GM18505 (cell line): Measurements from ENCODE around the gene JAZF1.

ENCODE experiments used
- ATAC-seq: cut with Tn5 transposase; IDR thresholded peaks from one replicate; pipeline ENCODE4 v1.9.1; 2021; ENCODE audit not compliant: unreplicated experiment
- POLR2A ChIP-seq: IDR thresholded peaks from 4 replicates; pipeline ENCODE4 v1.6.1; 2011; ENCODE audit warnings: borderline replicate concordance; ENCODE audit not compliant: insufficient read depth, insufficient read length; ENCODE audit errors: extremely low read depth

JAZF1 gene

DNA sequence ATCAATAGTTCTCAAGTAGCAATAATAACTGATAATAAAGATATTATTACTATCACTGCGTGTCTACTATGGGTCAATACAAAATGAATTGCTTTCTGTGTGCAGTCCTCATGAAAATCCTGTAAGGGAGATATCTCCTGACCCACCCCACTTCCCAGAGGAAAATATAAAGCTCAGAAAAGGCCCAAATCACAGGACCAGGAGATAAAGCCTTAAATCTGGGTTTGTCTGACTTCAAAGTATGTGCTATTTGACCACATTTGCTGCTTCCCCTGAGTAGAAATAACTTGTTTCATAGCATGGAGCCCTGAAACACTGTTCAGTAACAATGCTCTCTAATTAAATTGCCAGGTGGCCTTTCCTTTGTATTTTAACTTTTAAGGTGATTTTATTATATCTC lies 174.1 kb downstream of the JAZF1 start:
- ATAC-seq, result no peak
- TF ChIP-seq POLR2A, result no peak

DNA sequence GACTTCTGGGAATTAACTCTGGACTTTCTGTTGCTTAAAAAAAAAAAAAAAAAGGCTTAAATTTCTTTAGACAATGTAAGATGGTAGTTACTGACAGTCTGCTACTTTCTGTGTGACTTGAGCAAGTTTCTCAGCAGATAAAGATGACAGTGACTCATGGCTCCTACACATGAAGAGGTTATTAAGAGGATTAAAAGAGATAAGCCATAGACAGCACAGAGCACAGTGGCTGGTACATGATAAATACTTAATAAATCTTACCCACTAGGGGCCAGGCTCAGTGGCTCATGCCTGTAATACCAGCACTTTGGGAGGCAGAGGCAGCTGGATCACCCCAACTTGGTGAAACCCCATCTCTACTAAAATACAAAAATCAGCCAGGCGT lies 174.8 kb downstream of the JAZF1 start:
- ATAC-seq, result no peak
- TF ChIP-seq POLR2A, result no peak

DNA sequence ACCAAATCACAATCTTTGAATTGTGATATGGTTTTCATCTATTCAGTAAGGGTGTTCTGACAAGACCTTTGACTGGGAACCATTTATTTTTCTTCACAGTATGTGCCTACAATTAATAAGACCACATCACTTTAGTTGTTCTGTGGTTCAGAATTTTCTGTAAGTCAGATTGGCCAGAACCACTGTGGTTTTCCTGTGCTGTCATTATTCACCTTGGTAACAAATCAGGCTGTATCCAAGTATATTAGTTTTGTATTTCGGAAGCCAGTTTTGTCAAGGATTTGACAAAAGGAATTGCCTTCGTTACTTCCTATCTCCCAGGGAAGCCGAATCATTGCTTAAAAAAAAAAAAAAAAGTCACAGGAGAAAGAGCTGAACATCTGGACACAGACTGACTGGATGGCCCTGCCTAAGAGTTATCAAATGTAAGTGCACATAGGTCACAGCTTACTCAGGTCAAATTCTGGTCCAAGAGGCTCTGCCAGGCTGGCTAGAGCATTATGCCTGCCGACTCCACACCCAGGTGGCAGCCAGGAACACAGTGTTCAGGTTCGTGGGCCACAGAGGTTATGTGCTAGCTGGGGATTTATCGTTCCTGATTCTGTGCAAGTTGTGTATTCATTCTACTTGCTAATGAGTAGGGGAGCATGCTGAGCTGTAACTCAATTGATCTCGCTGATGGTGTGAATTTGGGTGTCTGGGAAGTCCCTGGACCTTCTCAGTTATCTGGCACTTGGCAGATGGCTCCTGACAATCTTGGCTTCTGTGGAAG lies 175.3 kb downstream of the JAZF1 start:
- no peak for TF ChIP-seq POLR2A
- ATAC-seq, result no peak

DNA sequence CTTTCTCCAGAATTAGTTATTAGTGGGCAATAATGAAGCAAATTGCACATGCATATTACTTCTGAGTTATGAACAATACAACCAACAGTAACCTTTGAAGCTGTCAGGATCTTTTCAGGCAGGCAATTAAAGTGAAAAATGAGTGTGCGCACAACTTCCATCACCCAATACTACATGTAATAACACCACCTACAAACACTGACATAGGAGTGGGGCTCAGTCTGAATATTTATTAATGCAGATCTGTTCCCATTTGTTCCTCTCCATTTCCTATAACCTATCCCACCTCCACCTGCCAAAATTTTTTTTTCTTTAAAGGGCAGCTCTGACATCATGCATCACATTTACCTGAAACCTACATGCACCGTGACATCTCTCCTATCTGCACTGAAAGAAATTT lies 177.2 kb downstream of the JAZF1 start:
- no peak for ATAC-seq

DNA sequence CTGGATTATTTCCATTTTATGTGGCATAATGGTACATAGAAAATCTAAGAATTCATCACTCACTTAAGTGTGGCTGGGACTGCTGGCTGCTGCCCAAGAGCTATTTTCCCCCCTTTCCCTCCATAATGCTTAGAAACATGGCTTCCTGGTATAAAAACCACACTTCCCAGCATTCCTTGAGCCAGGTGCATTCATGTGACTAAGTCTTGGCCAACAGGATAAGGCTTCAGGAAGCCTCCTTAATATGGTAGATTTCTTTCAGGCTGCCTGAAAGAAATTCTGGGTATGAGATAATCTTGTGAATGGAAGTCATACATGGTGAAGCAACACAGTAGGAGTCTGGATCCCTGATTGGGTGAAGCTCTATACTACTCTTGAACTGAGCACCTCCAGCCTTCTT lies 178.0 kb downstream of the JAZF1 start:
- no peak for ATAC-seq
- TF ChIP-seq POLR2A, result no peak

More for the DNA sequence above, 177.2 kb downstream of the JAZF1 start:
- TF ChIP-seq POLR2A, result no peak

DNA sequence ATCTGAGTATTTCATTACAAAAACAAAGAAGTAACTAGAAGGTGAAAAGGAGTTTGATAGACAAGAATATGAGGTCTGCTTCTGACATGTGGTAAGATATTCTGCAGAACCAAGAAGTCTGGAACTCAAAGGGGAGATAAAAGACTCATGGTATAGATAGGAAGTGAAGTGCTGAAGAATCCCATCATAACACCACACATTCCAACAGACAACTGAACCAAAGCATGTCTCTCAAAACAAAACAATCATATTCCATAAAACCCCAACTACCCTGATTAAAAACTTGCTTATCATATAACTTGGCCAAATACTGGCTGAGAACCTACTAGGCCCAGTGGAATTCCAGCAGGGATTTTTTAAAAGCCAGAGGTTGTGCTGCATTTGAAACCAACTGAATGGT lies 178.7 kb downstream of the JAZF1 start:
- ATAC-seq, result no peak
- no peak for TF ChIP-seq POLR2A

DNA sequence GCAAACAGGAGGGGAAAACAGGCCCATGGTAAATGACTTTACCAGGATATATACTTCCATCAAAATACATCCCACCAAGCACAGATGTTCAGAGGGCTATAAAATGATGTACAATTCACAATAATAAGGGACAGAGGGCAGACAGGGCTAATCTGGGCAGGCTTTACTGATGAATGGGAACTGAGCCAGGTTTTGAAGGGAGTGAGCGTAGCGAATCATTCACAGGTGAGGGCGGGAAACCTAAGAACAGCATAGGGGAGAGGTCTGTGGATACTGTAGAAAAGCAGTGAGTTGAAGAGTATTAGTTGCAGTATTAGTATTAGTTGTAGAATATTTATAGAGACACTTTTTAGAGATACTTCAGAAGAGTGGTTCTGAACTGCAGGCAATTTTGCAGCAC lies 180.8 kb downstream of the JAZF1 start:
- no peak for TF ChIP-seq POLR2A
- ATAC-seq, result no peak

DNA sequence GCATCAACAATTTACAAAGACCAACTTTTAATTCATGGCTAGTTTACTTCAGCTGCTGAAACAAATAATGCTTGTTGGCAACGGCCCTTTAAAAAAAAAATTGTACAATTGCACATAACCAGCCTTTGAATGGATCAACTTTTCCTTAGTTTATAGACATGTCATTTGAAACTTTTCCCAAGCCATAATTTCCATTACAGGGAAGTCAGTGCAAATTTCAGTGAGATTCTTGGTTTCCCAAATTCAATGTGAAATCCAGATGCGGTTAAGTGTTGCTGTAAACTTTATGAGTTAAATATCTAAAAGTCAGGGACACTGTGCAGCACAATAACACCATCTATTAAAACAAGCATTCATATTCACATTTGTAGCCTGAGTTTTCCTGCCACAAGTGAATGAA lies 182.2 kb downstream of the JAZF1 start:
- no peak for TF ChIP-seq POLR2A
- ATAC-seq, result no peak

DNA sequence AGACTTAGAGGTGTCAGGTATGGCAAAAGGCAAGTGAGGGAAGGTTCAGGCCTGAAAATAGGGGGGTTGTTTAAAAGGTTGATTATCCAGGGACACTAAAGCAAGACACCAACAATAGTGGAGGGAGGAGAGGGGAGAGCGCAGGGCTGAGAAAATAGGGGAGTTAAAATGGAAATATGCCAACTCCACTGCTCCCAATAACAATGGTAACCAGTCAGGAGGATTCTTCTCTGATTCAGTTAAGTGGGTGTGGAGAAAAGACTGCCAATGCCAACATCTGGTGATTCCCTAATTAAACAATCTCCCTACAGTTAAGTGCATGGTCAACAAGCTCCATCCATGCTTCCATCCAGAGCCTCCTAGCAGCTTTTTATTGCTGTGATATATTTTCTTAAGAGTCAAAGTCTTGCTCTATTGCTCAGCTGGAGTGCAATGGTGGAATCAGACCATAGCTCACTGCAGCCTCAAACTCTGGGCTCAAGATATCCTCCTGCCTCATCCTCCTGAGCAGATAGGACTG lies 183.3 kb downstream of the JAZF1 start:
- no peak for ATAC-seq
- TF ChIP-seq POLR2A, result no peak

DNA sequence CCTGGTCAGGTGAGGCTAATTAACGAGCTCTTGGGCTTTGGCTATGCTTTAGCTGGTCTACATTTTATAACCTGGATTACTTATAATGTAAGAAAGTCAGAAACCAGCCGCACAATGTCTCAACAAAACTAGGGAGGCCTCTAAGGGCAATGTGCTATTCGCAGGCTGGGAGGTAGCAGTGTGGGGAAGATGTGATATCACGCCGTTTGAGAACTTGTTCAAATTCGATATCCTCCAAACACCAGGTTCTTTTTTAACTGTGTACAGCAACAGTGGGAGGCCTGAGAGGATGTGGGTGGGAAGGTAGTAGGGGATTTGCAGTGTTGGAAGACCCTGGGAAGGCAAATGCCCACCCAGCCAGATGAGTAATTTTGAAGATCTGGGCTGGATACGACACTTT lies 184.5 kb downstream of the JAZF1 start:
- TF ChIP-seq POLR2A, result no peak
- ATAC-seq, result no peak

DNA sequence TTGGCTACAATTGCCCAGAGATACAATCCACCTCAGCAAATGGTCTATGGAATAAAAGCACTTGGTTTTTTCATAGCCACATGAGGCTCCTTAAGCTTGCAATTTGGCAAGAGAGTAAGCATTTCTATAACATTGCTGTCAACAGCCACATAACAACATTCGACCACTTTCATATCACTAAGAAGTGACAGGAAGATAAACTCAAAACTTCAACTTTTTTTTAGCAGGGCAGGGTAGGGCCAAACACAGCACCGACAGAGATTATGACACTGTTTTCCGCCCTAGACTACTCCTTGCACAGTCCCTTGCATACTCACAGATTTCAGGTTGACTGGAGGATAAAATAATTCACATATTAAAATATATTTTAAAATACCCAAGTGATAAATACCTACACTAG lies 185.4 kb downstream of the JAZF1 start:
- TF ChIP-seq POLR2A, result no peak
- ATAC-seq, result no peak

DNA sequence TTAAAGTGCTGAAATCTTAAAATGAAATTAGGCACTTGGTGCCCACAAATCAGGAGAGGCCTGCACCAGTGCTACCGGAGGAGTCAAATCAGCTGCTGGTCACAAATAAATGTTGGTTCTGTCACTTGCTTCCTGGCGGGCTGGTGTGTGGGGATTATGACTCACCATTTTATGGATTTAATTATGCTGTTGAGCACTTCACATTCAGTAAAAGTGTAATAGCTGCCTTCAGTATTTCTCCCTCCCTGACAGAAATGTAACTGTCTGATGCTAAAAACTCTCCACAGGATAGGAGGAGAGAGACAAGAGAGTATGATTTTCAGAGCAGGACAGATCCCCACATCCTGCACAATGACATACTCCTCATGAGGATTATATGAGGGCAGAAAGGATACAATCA lies 186.0 kb downstream of the JAZF1 start:
- TF ChIP-seq POLR2A, result no peak
- no peak for ATAC-seq

DNA sequence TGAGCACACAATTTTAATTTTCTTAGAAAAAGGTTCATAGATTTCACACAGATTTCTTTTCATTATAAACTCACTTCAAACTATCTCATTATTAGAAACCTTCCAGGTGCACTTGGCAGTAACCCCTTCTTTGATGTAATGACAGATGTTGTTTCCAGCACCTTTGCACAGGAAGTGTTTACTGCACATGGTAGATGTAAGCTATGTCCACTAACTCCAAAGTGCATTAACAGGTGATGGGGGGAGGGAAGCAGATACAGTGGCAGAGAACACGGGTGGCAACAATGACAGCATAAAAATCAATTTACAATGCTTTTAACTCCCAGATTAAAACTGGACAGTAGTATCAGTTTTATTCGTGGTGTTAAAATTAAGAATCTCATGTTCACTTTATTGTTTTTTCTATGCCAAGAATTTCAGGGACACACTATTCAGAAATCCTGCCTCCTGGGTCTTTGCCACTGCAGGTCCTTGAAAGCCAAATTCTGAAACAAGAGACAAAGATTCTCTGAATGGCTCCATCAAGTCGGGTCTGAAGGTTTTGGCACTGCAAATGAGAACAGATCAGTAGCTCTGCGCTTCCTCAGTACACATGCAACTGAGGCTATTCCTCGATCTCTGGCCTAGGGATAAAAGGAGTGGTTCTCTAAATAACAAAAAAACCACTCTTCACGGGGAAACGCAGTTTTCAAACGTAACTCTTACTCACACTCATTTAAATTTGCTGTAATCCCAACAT lies 187.7 kb downstream of the JAZF1 start:
- no peak for ATAC-seq

DNA sequence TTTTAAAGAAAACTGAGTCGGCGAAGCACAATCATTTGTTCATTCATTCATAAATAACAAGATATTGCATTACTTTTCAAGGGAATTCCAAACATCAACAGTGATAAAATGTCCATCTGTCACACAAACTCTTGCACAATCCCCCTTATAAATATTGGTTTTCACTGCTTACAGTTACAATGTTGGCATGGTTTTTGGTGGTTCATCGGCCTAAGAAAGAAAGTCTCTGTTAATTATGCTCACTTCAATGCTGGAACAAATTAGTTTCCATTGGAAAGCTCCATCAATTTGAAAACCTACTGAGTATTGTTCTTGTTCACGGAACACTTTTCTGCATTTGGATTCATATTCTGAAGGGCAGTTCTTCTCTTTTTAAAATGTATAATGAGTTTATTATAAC lies 188.5 kb downstream of the JAZF1 start:
- no peak for TF ChIP-seq POLR2A
- ATAC-seq, result no peak

More for the DNA sequence above, 187.7 kb downstream of the JAZF1 start:
- TF ChIP-seq POLR2A, result no peak
